ENCODE results near the gene PGR. TPM values are rescaled to one million over a fixed set of nuclear protein-coding genes. Genes with fewer than 3 reads are reported as not detected.
"Not testable (repeated sequence)": the region's sequence is repeated elsewhere in the genome, so short reads cannot be mapped to it uniquely, and the experiment has no call there.

Gene PGR
- total RNA-seq, 1 donor: under 0.01 TPM

GRCh38 chr11:101045415-101045814 is 84.2 kb downstream of the PGR start:
- no peaks in the 10 kb centered on the region for H3K27me3 ChIP-seq (ENCODE audit: insufficient read depth, low read length)
- no peak overlapping the region for H3K4me3 ChIP-seq (ENCODE audit: low read length)
- no peaks in the 10 kb centered on the region for H3K9me3 ChIP-seq (ENCODE audit: low read depth, low read length)
- no peaks in the 10 kb centered on the region for H3K4me1 ChIP-seq (ENCODE audit: insufficient read depth, low read length)

GRCh38 chr11:101043940-101044339 is 85.7 kb downstream of the PGR start:
- Histone ChIP-seq H3K4me3 (ENCODE audit: low read length) (no peak overlapping the region), H3K9me3 (ENCODE audit: low read depth, low read length) (no peaks in the 10 kb centered on the region), H3K27me3 (ENCODE audit: insufficient read depth, low read length) (no peaks in the 10 kb centered on the region), H3K4me1 (ENCODE audit: insufficient read depth, low read length) (no peaks in the 10 kb centered on the region)

GRCh38 chr11:101035872-101036271 is 93.7 kb downstream of the PGR start:
- no peaks in the 10 kb centered on the region for H3K9me3 ChIP-seq (ENCODE audit: low read depth, low read length)
- no peaks in the 10 kb centered on the region for H3K4me1 ChIP-seq (ENCODE audit: insufficient read depth, low read length)
- no peaks in the 10 kb centered on the region for H3K27me3 ChIP-seq (ENCODE audit: insufficient read depth, low read length)
- no peak overlapping the region for H3K4me3 ChIP-seq (ENCODE audit: low read length)

- Histone ChIP-seq H3K4me3 (ENCODE audit: low read length) (no peak overlapping the region), H3K9me3 (ENCODE audit: low read depth, low read length) (no peaks in the 10 kb centered on the region), H3K27me3 (ENCODE audit: insufficient read depth, low read length) (no peaks in the 10 kb centered on the region), H3K4me1 (ENCODE audit: insufficient read depth, low read length) (no peaks in the 10 kb centered on the region)
Observed at GRCh38 chr11:101034076-101034475, 95.5 kb downstream of the PGR start.

- Histone ChIP-seq H3K4me1 (ENCODE audit: insufficient read depth, low read length) (no peaks in the 10 kb centered on the region), H3K27me3 (ENCODE audit: insufficient read depth, low read length) (no peaks in the 10 kb centered on the region), H3K9me3 (ENCODE audit: low read depth, low read length) (no peaks in the 10 kb centered on the region), H3K4me3 (ENCODE audit: low read length) (no peak overlapping the region)
Observed at GRCh38 chr11:101032991-101033390, 96.6 kb downstream of the PGR start.

GRCh38 chr11:101031713-101032112 is 97.9 kb downstream of the PGR start:
- H3K9me3 ChIP-seq (ENCODE audit: low read depth, low read length): no peaks in the 10 kb centered on the region
- no peak overlapping the region for H3K4me3 ChIP-seq (ENCODE audit: low read length)
- H3K27me3 ChIP-seq (ENCODE audit: insufficient read depth, low read length): no peaks in the 10 kb centered on the region
- H3K4me1 ChIP-seq (ENCODE audit: insufficient read depth, low read length): no peaks in the 10 kb centered on the region

GRCh38 chr11:101030692-101031091 is 98.9 kb downstream of the PGR start:
- H3K4me3 ChIP-seq (ENCODE audit: low read length): no peak overlapping the region
- no peaks in the 10 kb centered on the region for H3K27me3 ChIP-seq (ENCODE audit: insufficient read depth, low read length)
- H3K4me1 ChIP-seq (ENCODE audit: insufficient read depth, low read length): no peaks in the 10 kb centered on the region
- H3K9me3 ChIP-seq (ENCODE audit: low read depth, low read length): no peaks in the 10 kb centered on the region

GRCh38 chr11:101030015-101030414 is 99.6 kb downstream of the PGR start:
- Histone ChIP-seq H3K4me3 (ENCODE audit: low read length) (no peak overlapping the region), H3K27me3 (ENCODE audit: insufficient read depth, low read length) (no peaks in the 10 kb centered on the region), H3K9me3 (ENCODE audit: low read depth, low read length) (no peaks in the 10 kb centered on the region), H3K4me1 (ENCODE audit: insufficient read depth, low read length) (no peaks in the 10 kb centered on the region)

- Histone ChIP-seq H3K4me3 (ENCODE audit: low read length) (no peak overlapping the region), H3K4me1 (ENCODE audit: insufficient read depth, low read length) (no peaks in the 10 kb centered on the region), H3K27me3 (ENCODE audit: insufficient read depth, low read length) (no peaks in the 10 kb centered on the region), H3K9me3 (ENCODE audit: low read depth, low read length) (no peaks in the 10 kb centered on the region)
Observed at GRCh38 chr11:101028644-101029043, 101.0 kb downstream of the PGR start.

- Histone ChIP-seq H3K27me3 (ENCODE audit: insufficient read depth, low read length) (no peaks in the 10 kb centered on the region), H3K9me3 (ENCODE audit: low read depth, low read length) (no peaks in the 10 kb centered on the region), H3K4me1 (ENCODE audit: insufficient read depth, low read length) (no peaks in the 10 kb centered on the region), H3K4me3 (ENCODE audit: low read length) (no peak overlapping the region)
Observed at GRCh38 chr11:101022256-101022655, 107.4 kb downstream of the PGR start.

- no peak overlapping the region for H3K4me3 ChIP-seq (ENCODE audit: low read length)
- no peaks in the 10 kb centered on the region for H3K27me3 ChIP-seq (ENCODE audit: insufficient read depth, low read length)
- no peaks in the 10 kb centered on the region for H3K4me1 ChIP-seq (ENCODE audit: insufficient read depth, low read length)
- no peaks in the 10 kb centered on the region for H3K9me3 ChIP-seq (ENCODE audit: low read depth, low read length)
Observed at GRCh38 chr11:101019870-101020269, 109.7 kb downstream of the PGR start.

- Histone ChIP-seq H3K9me3 (ENCODE audit: low read depth, low read length) (no peaks in the 10 kb centered on the region), H3K27me3 (ENCODE audit: insufficient read depth, low read length) (no peaks in the 10 kb centered on the region), H3K4me3 (ENCODE audit: low read length) (no peak overlapping the region), H3K4me1 (ENCODE audit: insufficient read depth, low read length) (peaks cover 5% of the 10 kb centered on the region)
Observed at GRCh38 chr11:101014600-101015285, 114.9 kb downstream of the PGR start.

GRCh38 chr11:101013702-101014101 is 115.9 kb downstream of the PGR start:
- H3K9me3 ChIP-seq (ENCODE audit: low read depth, low read length); H3K4me3 ChIP-seq (ENCODE audit: low read length); H3K27me3 ChIP-seq (ENCODE audit: insufficient read depth, low read length): not testable (repeated sequence)
- H3K4me1 ChIP-seq (ENCODE audit: insufficient read depth, low read length): peaks cover 11% of the 10 kb centered on the region

GRCh38 chr11:101011881-101012280 is 117.7 kb downstream of the PGR start:
- peaks cover 12% of the 10 kb centered on the region for H3K4me1 ChIP-seq (ENCODE audit: insufficient read depth, low read length)
- no peaks in the 10 kb centered on the region for H3K27me3 ChIP-seq (ENCODE audit: insufficient read depth, low read length)
- no peaks in the 10 kb centered on the region for H3K9me3 ChIP-seq (ENCODE audit: low read depth, low read length)
- H3K4me3 ChIP-seq (ENCODE audit: low read length): no peak overlapping the region

GRCh38 chr11:101010899-101011298 is 118.7 kb downstream of the PGR start:
- H3K9me3 ChIP-seq (ENCODE audit: low read depth, low read length): no peaks in the 10 kb centered on the region
- H3K4me3 ChIP-seq (ENCODE audit: low read length): no peak overlapping the region
- no peaks in the 10 kb centered on the region for H3K27me3 ChIP-seq (ENCODE audit: insufficient read depth, low read length)
- peaks cover 12% of the 10 kb centered on the region for H3K4me1 ChIP-seq (ENCODE audit: insufficient read depth, low read length)

GRCh38 chr11:101009690-101010055 is 119.9 kb downstream of the PGR start:
- no peaks in the 10 kb centered on the region for H3K9me3 ChIP-seq (ENCODE audit: low read depth, low read length)
- no peaks in the 10 kb centered on the region for H3K27me3 ChIP-seq (ENCODE audit: insufficient read depth, low read length)
- peaks cover 12% of the 10 kb centered on the region for H3K4me1 ChIP-seq (ENCODE audit: insufficient read depth, low read length)
- H3K4me3 ChIP-seq (ENCODE audit: low read length): no peak overlapping the region
